NCI-H82 (cell line): Measurements from ENCODE around the gene RFX2.
A peak's percentile ranks its signal among the peaks of the same experiment; 100 is the strongest.
"Not testable (repeated sequence)": the region's sequence is repeated elsewhere in the genome, so short reads cannot be mapped to it uniquely, and the experiment has no call there.

ENCODE experiments used
- DNase-seq: peaks from one replicate; lab custom pipeline; 2025; lab: John Stamatoyannopoulos, UW

Gene RFX2

DNA sequence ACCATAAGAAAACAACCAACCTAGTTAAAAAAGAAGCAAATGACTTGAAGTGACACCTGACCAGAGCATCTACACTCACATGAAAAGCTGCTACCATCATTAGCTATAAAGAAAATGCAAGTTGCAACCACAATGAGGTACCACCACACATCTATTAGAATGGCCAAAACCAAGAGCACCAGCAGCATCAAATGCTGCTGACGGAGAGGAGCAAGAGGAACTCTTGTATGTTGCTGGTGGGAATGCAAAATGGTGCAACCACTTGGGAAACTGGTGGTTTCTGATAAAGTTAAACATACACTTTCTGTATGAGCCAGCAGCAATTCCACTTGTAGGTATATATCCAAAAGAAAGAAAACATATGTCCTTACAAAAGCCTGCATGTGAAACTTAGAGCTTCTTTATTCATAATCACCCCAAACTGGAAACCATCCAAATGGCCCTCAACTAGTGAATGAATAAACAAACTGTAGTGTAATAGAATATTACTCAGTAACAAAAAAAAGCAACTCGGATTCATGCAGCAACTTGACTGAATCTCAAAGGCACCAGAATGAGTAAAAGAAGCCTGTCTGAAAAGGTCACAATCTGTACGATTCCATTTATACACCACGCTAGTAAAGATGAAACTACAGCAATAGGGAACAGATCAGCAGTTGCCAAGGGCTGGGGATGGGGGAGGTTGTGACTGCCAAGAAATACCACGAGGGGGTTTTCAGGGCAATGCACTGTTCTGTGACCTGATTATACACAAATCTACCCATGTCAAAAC, 71.5 kb downstream of the RFX2 start:
- no peak for DNase-seq

DNA sequence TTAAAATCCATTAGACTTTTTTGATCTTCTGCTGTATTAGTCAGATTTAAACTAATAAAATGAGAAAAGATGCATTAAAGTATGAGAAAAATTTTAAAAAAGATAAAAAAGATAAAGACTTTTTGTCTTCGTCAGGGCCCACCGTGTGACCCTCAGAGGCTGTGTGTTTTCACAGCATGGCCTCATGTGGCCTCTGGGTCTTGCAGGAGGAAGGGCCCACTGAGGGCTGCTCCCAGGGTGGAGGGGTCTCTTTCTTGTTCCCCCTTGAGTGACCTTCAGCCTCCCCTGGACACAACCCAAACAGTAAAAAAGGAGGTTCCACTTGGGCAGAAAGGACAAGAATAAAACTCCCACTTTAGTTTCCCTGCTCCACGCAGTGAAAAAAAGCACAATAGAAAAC, 75.3 kb downstream of the RFX2 start:
- no peak for DNase-seq

DNA sequence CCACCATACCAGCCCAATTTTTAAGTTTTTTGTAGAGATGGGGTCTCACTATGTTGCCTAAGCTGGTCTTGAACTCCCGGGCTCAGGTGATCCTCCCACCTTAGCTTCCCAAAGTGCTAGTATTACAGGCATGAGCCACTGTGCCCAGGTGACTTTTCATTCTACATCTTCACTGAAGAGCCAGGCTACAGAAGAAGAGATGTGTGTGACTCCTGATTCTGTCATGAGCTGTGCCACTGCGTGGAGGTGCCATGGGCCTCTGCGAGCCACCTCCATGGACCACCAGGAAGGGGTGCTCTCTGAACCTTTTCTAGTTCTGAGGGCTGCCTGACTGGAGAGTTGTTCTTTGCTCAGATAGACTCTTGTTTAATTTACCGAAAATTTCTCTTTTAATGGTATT, 75.8 kb downstream of the RFX2 start:
- DNase-seq: no peak

DNA sequence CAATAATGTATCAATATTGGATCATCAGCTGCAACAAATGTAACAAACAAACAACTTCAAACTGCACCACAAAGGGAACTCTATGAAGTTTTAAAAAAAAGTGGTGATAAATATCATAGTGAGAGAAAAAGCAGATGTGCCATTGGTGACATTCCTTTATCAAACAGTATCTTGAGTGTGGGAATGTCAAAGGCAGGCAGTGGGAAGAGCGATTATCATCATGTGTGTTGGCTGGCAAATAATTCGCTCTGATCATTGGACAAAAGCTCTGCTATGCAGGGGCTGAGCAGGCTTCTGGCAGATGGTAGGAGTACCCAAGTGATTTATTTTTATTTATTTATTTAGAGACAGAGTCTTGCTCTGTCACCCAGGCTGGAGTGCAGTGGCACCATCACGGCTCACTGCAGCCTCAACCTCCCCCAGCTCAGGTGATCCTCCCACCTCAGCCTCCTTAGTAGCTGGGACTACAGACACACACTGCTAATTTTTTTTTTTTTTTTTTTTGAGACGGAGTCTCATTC, 76.5 kb downstream of the RFX2 start:
- DNase-seq: peak; percentile 8

DNA sequence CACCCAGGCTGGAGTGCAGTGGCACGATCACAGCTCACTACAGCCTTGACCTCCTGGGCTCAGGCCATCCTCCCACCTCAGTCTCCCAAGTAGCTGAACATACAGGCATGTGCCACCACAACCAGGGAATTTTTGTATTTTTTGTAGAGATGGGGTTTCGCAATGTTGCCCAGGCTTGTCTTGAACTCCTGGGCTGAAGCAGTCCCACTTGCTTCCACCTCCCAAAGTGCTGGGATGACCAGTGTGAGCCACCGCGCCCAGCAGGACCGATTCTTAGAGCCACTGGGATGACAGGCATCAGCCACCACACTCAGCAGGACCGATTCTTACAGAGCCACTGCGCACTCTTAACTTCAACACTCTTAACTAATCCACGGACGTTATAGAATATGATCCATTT, 77.5 kb downstream of the RFX2 start:
- DNase-seq: no peak

DNA sequence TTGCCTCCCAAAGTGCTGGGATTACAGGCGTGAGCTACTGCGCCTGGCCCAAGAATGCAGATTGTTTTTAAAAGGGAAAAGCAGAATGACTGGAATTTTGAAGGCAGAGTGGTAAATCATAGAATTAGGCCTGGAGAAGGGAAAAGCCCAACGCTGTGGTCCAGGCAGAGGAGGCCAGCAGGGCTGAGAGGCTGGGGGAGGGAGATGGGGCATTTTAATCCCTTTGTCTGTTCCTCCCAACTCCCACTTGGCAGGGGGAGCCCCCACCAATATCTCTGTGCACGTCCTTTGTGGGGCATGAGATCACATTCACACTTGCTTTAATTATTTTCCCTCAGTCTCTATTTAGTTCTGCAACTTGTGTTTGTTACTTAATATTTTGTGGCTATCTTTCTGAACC, 77.9 kb downstream of the RFX2 start:
- DNase-seq: no peak

DNA sequence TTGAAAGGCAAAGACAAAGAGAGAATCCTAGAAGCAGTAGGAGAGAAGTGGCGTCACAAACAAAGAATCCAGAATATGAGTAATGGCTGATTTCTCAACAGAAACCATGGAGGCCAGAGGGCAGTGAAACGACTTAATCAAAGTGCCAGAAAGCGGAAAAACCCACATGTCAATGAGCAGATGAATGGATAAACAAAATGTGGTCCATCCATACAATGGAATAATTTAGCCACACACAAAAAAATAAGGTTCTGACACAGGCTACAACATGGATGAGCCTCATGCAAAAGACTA, 80.1 kb downstream of the RFX2 start:
- no peak for DNase-seq

DNA sequence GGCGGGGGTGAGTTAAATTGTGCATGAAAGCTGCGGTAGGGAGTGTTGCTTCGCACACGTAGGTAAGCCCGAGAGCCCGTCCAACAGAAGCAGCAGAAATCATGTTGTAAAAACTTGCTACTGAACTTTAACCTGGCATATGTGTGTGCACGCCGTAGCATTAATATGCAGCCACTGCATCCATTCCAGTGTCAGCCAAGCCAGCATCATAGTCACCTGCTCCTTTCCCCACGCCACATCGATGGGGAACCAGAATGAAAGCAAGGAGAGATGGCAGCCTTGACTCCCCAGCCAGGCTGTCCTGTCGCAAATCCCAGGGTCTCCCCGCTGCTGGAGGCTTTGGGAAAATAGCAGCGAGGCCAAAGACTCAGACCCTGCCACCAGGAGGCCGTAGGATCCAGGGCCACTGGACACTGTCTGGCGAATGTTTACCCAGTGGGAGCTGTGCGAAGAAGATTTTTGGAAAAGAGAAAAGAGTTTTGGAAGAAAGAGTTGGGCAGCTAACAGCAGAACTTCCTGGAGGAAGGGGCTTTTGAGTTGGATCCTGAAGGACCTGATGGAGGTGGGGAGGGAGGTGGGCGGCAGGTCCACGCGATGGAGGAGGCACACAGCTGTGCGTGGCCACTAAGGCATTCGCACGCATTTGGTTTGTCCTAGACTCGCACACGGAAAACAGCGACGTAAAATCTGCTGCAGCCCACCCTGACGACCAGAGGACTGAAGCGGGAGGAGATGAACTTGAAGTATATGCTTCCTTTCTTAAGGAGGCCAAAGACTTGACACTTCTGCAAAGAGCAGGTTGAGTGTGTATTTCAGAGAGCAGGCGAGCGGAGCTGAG, 83.7 kb downstream of the RFX2 start:
- DNase-seq: no peak

DNA sequence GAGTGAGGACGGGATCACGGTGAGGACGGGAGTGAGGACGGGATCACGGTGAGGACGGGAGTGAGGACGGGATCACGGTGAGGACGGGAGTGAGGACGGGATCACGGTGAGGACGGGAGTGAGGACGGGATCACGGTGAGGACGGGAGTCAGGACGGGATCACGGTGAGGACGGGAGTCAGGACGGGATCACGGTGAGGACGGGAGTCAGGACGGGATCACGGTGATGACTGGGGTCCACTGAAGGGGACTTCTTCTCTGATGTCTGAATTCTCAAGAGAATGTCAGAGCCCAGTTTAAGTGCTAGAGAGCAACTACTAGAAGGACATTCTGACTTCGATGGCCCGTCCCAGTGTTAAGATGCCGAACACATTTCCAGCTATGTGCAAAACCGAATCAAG, 85.5 kb downstream of the RFX2 start:
- not testable (repeated sequence) for DNase-seq

DNA sequence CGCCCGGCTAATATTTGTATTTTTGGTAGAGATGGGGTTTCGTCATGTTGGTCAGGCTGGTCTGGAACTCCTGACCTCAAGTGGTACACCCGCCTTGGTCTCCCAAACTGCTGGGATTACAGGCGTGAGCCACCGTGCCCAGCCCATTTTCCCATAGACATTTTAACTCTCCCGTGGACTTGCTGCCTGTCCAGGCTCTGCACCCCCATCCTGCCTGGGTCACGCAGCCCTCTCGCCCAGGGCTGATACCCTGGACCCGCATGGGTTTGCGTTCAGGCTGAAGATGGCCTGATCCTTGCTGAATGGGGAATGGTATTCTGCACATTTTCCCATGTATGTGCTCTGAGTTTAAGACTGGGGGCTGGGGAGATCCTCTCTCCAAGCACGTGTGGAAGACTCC, 86.4 kb downstream of the RFX2 start:
- DNase-seq: no peak

DNA sequence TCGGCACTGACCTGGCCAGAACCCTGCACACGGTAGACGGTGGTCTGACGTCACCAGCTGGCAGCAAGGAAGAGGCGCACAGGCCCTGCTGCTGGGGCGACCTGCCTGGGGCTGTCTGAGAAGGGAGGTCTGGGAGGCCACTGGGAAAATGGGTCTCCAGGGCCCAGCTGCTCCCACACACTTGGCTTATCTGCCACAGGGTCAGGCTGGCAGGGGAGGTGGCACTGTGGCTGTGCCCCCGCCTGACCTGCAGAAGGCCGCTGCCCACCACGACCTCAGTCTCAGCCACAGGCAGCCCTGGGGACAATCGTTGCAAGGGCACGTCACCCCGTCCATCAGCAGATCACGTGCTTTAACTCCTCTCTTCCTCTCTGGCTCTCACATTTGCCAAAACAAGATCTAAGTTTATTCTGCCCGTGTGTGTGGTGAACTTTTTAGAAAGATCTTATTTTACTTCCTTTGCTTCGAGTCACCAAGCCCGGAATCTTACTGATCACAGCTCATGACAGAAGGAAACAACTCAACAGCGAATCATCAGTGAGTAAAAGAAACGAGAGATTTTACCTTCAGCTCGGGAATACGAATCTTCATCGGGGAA, 87.1 kb downstream of the RFX2 start:
- no peak for DNase-seq

DNA sequence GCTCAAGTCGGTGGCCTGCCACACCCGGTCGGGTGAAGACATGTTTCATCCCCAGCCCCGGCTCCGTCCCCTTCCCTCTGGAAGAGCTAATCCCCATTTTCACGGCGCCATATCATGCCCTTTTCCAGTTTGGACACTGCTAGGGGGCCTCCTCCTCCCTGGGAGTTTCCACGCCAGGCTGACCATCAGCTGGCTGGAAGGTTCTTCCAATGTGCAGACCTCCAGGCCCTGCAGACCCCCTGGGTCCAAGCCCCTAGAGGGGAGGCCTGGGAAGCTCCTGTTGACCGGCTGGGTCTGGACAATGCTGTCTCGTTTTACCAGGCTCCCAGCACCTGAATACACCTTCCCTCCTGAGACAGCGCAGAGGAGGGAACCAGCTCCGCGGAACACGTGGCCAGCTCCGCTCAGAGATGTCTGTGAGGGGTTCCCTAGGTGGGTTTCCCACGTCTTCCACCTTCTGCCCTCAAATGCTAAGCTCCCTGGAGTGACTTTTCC, 87.7 kb downstream of the RFX2 start:
- DNase-seq: no peak

DNA sequence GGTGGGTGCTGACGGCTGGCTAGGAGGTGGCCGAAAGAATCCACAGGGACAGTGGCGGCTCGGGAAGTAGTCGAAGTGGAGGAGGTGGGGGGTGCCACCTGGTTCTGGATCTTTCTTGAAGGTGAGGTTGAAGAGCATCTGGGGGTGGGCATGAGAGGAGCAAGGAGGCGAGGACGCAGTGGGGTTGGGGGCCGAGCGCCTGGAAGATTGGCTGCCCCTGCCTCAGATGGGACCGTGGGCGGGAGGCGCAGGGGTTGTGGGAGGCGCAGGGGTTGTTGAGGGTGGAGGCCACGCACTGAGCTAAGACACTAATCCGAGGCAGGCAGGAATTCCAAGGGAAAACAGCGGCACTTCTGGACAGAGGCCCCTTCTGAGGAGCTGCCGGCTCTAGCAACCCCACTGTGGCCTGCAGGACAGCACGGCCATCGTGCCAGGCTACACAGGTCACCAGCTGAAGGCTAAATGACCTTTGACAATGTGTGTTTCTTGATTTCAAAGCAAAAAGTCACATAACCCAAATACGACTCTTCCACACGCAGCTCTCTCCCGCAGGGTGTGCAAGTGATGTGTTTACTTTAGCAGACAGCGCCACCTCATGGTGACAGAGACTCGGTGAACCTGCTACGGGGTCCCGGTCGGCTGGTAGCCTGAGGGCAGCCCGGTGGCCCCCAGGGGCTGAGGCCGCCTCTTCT, 88.3 kb downstream of the RFX2 start:
- DNase-seq: peak; percentile 85

DNA sequence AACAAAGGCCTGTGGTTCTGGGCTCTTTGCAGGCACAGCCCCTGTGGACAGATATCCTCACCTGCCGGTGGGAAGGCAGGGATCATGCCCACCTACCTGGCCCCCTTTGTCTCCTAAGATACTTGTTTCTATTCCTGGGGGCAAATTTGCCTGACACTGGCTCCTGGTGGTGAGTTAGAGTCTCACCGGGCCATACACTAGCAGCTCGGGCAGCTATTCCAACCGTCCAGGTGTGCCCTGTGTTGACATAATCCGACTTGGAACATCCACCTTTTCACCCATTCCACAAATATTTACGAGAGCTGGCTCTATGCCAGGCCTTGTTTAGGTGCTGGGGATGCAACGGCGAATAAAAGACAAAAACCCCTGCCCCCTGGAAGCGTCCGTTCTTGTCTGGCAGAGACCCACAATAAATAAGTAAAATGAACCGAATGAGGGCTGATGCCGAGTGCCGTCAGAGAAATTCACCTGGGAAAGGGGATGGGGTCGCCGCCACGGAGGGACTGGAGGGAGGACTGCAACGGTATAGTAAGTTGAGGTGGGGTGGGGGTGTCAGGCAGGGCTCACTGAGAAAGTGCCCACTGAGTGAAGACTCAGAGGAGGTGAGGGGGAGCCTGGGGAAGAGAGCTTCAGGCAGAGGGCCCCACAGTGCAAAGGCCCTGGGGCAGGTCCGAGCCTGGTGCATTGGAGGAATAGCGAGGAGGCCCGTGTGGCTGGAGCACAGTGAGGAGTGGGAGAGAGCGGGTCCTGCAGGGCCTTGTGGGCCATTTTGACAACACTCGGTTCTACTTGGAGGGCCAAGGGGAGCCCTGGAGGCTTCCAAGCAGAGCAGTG, 89.1 kb downstream of the RFX2 start:
- DNase-seq: no peak

DNA sequence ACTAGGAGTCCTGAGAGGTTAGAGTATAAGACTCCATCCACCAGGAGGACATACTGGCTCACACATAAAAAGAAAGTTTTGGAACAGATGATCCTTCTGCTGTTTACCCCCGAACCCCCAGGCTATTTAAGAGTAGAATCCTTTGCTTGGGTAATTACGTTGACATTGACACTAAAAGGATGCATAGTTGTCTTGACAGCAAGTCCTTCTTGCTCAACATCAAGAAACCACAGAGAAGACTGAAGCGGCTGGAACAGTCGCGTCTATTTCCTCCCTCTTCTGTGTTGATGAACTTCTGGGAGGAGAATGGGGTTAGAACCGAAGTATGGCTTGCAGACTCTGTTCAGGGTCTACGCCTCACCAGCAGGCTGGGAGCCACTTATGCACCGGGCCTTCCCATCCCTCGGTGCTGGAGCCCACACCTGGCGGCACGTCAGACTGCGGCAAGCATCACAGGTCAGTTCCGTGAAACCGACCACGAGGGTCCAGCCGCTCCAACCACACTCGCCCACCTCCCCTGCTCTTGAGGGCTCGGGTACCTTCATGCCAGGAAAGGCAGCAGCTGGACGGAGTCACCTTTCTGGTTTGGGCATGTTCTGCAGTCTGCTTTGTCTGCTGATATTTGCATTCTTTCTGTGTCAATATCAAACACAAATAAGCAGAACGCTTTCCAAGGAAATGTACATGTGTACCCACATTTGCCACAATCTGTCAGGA, 90.0 kb downstream of the RFX2 start:
- no peak for DNase-seq

DNA sequence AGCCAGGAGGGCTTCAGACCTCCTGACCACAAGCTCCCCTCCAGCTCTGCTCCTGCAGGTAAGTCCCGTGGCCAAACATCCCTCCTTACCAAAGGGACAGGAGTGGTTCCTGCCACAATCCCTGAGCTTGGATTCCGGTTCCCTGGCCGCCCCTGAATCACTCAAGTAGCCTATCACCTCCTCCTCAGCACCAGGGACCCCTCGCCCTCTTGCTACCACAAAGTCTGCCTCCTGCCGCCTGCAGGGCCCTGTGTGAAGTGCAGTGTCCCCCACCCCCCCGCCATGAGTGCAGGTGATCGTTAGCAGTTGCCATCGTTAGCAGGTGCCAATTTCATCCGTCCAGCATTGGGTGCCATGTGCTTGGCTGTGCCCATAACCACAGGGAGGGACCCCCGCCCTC, 91.5 kb downstream of the RFX2 start:
- peak; percentile 27 for DNase-seq

DNA sequence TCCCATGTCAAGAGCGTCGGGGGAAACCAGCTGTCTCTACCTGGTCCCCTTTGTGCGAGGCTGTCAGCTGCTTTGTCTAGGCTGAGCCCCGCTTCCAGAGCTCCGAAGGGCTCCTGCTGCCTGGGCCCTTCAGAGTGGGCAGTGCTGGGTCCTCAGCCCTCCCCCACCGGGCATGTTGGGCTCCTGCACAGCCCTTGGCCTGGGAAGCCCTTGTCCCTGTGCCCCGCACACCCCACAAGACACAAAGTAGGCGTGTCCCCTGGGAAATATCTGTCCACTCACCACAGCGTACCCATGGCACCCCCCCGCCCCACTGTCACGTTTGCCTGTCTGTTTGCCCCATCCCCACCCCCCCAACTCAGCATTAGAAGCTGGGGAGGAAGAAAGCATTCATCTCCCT, 92.7 kb downstream of the RFX2 start:
- DNase-seq: no peak

DNA sequence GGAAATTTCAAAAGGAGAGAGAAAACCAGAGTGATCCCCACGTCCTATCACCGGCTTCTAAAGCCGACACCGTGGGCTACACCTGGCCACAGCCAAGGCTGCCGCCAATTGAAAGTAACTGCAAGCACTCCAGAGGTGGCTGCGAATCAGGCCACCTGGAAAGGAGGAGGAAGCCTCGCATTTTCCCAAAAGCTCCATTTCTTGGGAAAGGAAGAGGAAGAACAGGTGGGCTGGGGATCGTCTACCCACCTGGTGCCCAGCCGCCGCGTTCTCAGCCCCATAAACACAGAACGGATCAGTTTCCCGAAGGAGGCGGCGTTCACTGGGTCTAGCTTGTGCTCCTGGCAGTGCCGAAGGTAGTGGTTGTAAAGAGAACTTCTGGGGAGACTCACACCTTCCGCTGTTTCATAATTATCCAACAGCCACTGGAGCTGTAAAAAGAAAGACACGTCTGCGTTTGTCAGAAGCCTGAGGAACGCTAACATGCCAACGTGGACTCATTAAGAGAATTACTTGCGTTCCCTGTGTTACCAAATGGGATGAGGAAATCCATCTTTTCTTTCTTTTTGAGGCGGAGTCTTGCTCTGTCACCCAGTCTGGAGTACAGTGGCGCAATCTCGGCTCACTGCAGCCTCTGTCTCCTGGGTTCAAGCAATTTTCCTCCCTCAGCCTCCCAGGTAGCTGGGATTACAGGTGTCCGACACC, 94.3 kb downstream of the RFX2 start:
- DNase-seq: no peak

DNA sequence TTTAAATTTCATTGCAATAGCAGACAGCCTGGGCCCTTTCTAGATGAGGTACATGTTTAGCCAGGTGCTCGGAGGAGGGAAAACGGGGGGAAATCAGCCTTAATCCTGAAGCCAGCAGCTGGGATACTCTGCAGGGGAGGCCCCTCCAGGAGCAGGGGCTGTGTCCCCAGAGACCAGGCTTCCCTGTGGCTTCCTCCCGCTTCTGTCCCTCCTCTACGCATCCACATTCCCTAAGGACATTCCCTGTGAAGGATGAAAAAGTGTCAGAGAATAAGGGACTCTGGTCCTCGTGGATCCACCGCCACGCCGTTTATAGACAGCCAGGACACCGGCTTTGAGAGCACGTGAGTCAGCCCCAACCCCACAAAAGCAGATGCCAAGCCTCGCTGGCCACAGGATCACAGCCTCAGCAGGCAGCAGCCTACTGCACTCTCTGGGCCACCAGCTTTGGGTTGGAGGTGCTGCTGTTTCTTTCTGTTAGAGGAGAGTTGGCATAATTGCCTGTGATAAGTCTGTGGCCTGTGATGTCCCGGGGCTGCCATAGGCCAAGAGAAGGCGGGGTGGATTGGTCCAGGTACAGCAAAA, 95.7 kb downstream of the RFX2 start:
- DNase-seq: peak; percentile 46
